SK-N-SH treated with all-trans-retinoic acid at 6 μM for 48 hours (cell line): ENCODE measurements around the gene PANX1.
A peak's percentile ranks its signal among the peaks of the same experiment; 100 is the strongest.

Experiments
- ATAC-seq: fragments of 200-7000 bp; cut with Tn5 transposase; 3 replicates; pipeline ENCODE4 v1.9.1; 2020; ENCODE audit warnings: mild to moderate bottlenecking, moderate library complexity
- ARNTL ChIP-seq: fragments of 450-650 bp; formaldehyde crosslinking; IDR thresholded peaks from 2 replicates; pipeline ENCODE4 v1.5.0; 2020; ENCODE audit warnings: low read depth, mild to moderate bottlenecking, moderate library complexity, borderline replicate concordance
- BACH2 ChIP-seq: fragments of 250-450 bp; sonication (Bioruptor Pico); IDR thresholded peaks from 2 replicates; pipeline ENCODE4 v1.9.0; 2021; ENCODE audit warnings: mild to moderate bottlenecking, borderline replicate concordance
- CREB5 ChIP-seq: fragments of 250-450 bp; sonication (Bioruptor Pico); IDR thresholded peaks from 2 replicates; pipeline ENCODE4 v1.5.1; 2020; ENCODE audit warnings: low read depth, mild to moderate bottlenecking, moderate library complexity
- CSDC2 ChIP-seq: fragments of 250-450 bp; sonication (Bioruptor Pico); IDR thresholded peaks from 2 replicates; pipeline ENCODE4 v1.5.0; 2020; ENCODE audit warnings: mild to moderate bottlenecking, moderate library complexity
- ESRRG ChIP-seq: fragments of 250-450 bp; sonication (Bioruptor Pico); IDR thresholded peaks from 2 replicates; pipeline ENCODE4 v1.6.1; 2021; ENCODE audit warnings: mild to moderate bottlenecking
- GLIS3 ChIP-seq: fragments of 250-450 bp; sonication (Bioruptor Pico); IDR thresholded peaks from 2 replicates; pipeline ENCODE4 v1.5.0; 2020; ENCODE audit warnings: mild to moderate bottlenecking, moderate library complexity
- ISL1 ChIP-seq: fragments of 250-450 bp; sonication (Bioruptor Pico); IDR thresholded peaks from 2 replicates; pipeline ENCODE4 v2.1.2; 2022; ENCODE audit warnings: mild to moderate bottlenecking, moderate library complexity
- OSR1 ChIP-seq: fragments of 250-450 bp; sonication (Bioruptor Pico); IDR thresholded peaks from 2 replicates; pipeline ENCODE4 v1.8.0; 2022; ENCODE audit warnings: moderate library complexity, mild to moderate bottlenecking, inconsistent platforms
- POU6F1 ChIP-seq: fragments of 250-450 bp; sonication (Bioruptor Pico); IDR thresholded peaks from 2 replicates; pipeline ENCODE4 v1.8.0; 2021; ENCODE audit warnings: low read depth, mild to moderate bottlenecking, moderate library complexity, borderline replicate concordance
- PPARA ChIP-seq: fragments of 250-450 bp; sonication (Bioruptor Pico); IDR thresholded peaks from 2 replicates; pipeline ENCODE4 v1.5.0; 2020; ENCODE audit warnings: mild to moderate bottlenecking, borderline replicate concordance
- SNAI2 ChIP-seq: fragments of 250-450 bp; sonication (Bioruptor Pico); IDR thresholded peaks from 2 replicates; pipeline ENCODE4 v1.5.0; 2020; ENCODE audit warnings: mild to moderate bottlenecking, moderate library complexity
- TCF4 ChIP-seq: fragments of 250-450 bp; sonication (Bioruptor Pico); IDR thresholded peaks from 2 replicates; pipeline ENCODE4 v1.8.0; 2021; ENCODE audit warnings: mild to moderate bottlenecking, moderate library complexity, borderline replicate concordance
- TOX ChIP-seq: fragments of 250-450 bp; sonication (Bioruptor Pico); IDR thresholded peaks from 2 replicates; pipeline ENCODE4 v1.8.0; 2021; ENCODE audit warnings: mild to moderate bottlenecking, moderate library complexity, borderline replicate concordance
- TSHZ2 ChIP-seq: fragments of 250-450 bp; sonication (Bioruptor Pico); IDR thresholded peaks from 2 replicates; pipeline ENCODE4 v1.5.0; 2020; ENCODE audit warnings: mild to moderate bottlenecking, moderate library complexity
- ZC3H10 ChIP-seq: fragments of 250-450 bp; sonication (Bioruptor Pico); IDR thresholded peaks from 2 replicates; pipeline ENCODE4 v1.5.1; 2021; ENCODE audit warnings: mild to moderate bottlenecking, moderate library complexity
- ZFP3 ChIP-seq: fragments of 250-450 bp; sonication (Bioruptor Pico); IDR thresholded peaks from 2 replicates; pipeline ENCODE4 v1.5.0; 2020; ENCODE audit warnings: mild to moderate bottlenecking, moderate library complexity
- ZFP30 ChIP-seq: fragments of 450-650 bp; formaldehyde crosslinking; IDR thresholded peaks from 2 replicates; pipeline ENCODE4 v1.5.0; 2022; ENCODE audit warnings: mild to moderate bottlenecking, moderate library complexity
- ZNF565 ChIP-seq: fragments of 450-650 bp; formaldehyde crosslinking; conservative IDR thresholded peaks from 2 replicates; pipeline ENCODE4 v1.5.0; 2020; ENCODE audit warnings: low read depth, mild to moderate bottlenecking, moderate library complexity

Gene PANX1

GRCh38 chr11:94140154-94140655 is 11.6 kb downstream of the PANX1 start:
- ATAC-seq, result no peak
- TF ChIP-seq TCF4 (CRISPR knock-in tag), result no peak
- no peak for TF ChIP-seq TOX (CRISPR knock-in tag)
- no peak for TF ChIP-seq CSDC2
- no peak for TF ChIP-seq ZFP3 (CRISPR knock-in tag)
- TF ChIP-seq ZC3H10 (CRISPR knock-in tag), result no peak
- TF ChIP-seq ARNTL (CRISPR knock-in tag), result no peak
- no peak for TF ChIP-seq BACH2 (CRISPR knock-in tag)
- no peak for TF ChIP-seq ISL1 (CRISPR knock-in tag)
- no peak for TF ChIP-seq ZFP30 (CRISPR knock-in tag)
- no peak for TF ChIP-seq GLIS3 (CRISPR knock-in tag)
- TF ChIP-seq PPARA (CRISPR knock-in tag), result no peak
- no peak for TF ChIP-seq OSR1
- no peak for TF ChIP-seq SNAI2
- TF ChIP-seq POU6F1 (CRISPR knock-in tag), result no peak
- TF ChIP-seq CREB5 (CRISPR knock-in tag), result no peak

GRCh38 chr11:94141511-94142307 is 13.1 kb downstream of the PANX1 start:
- ATAC-seq, result peak; percentile 57
- TF ChIP-seq ZNF565 (CRISPR knock-in tag), result no peak
- TF ChIP-seq, all 23 proteins: peak for 0

GRCh38 chr11:94142308-94143281 is 14.0 kb downstream of the PANX1 start:
- peak; percentile 61 for ATAC-seq

More at GRCh38 chr11:94142308-94143281, 14.0 kb downstream of the PANX1 start:
- TF ChIP-seq ZFP3 (CRISPR knock-in tag), result 0 out of 2 replicates have a peak, but pooled peaks have one; percentile 23
- peak; percentile 73 for TF ChIP-seq ISL1 (CRISPR knock-in tag)
- 0 out of 2 replicates have a peak, but pooled peaks have one; percentile 13 for TF ChIP-seq CREB5 (CRISPR knock-in tag)
- no peak for TF ChIP-seq ARNTL (CRISPR knock-in tag)
- no peak for TF ChIP-seq ZNF565 (CRISPR knock-in tag)
- 0 out of 2 replicates have a peak, but pooled peaks have one; percentile 51 for TF ChIP-seq ESRRG
- no peak for TF ChIP-seq TSHZ2 (CRISPR knock-in tag)
